Endothelial cell of umbilical vein (primary cell): ENCODE data around the gene SCAP.
"Not testable (repeated sequence)": the region's sequence is repeated elsewhere in the genome, so short reads cannot be mapped to it uniquely, and the experiment has no call there.

Experiments
- EZH2 ChIP-seq: IDR thresholded peaks from 2 replicates; pipeline ENCODE4 v1.6.1; 2012; ENCODE audit warnings: borderline replicate concordance, low read depth, mild to moderate bottlenecking, moderate library complexity, low read length, inconsistent platforms; ENCODE audit not compliant: severe bottlenecking
- JUN ChIP-seq: IDR thresholded peaks from 2 replicates; pipeline ENCODE4 v1.6.1; 2011; ENCODE audit warnings: borderline replicate concordance, low read depth; ENCODE audit not compliant: insufficient read length, insufficient read depth
- MAX ChIP-seq: IDR thresholded peaks from 2 replicates; pipeline ENCODE4 v1.6.1; 2011; ENCODE audit not compliant: insufficient read depth, insufficient read length
- MYC ChIP-seq: IDR thresholded peaks from one replicate; pipeline ENCODE4 v1.6.1; 2011; ENCODE audit warnings: mild to moderate bottlenecking, low read depth, low read length
- POLR2A ChIP-seq: IDR thresholded peaks from 2 replicates; pipeline ENCODE4 v1.6.1; 2012; ENCODE audit warnings: low read depth, mild to moderate bottlenecking, control low read depth, low read length
- POLR2AphosphoS5 ChIP-seq: IDR thresholded peaks from 2 replicates; pipeline ENCODE4 v1.6.1; 2012; ENCODE audit warnings: low read depth, mild to moderate bottlenecking, control low read depth, low read length, moderate library complexity; ENCODE audit not compliant: insufficient read depth
- TF ChIP-seq, protein P1 (sequence below), 2 donors: IDR thresholded peaks; 1 replicate in 1 of 2; 2 replicates in 1 of 2; pipeline ENCODE4 v1.5.1; 2011; ENCODE audit warnings: low read length in 2 of 2, mild to moderate bottlenecking in 2 of 2, moderate library complexity in 2 of 2, control low read depth in 1 of 2, inconsistent platforms in 1 of 2, low read depth in 1 of 2; ENCODE audit not compliant: insufficient read depth in 1 of 2; ENCODE audit errors: extremely low read depth in 1 of 2

GRCh38 chr3:47505267-47505666 lies 29.5 kb upstream of the SCAP start:
- not testable (repeated sequence) for TF ChIP-seq POLR2A, MYC, POLR2AphosphoS5, EZH2, MAX, JUN
- TF ChIP-seq, protein P1, sequence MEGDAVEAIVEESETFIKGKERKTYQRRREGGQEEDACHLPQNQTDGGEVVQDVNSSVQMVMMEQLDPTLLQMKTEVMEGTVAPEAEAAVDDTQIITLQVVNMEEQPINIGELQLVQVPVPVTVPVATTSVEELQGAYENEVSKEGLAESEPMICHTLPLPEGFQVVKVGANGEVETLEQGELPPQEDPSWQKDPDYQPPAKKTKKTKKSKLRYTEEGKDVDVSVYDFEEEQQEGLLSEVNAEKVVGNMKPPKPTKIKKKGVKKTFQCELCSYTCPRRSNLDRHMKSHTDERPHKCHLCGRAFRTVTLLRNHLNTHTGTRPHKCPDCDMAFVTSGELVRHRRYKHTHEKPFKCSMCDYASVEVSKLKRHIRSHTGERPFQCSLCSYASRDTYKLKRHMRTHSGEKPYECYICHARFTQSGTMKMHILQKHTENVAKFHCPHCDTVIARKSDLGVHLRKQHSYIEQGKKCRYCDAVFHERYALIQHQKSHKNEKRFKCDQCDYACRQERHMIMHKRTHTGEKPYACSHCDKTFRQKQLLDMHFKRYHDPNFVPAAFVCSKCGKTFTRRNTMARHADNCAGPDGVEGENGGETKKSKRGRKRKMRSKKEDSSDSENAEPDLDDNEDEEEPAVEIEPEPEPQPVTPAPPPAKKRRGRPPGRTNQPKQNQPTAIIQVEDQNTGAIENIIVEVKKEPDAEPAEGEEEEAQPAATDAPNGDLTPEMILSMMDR (IDR thresholded peaks at IDR 0.05; ENCODE audit: extremely low read depth in 1 of 2, insufficient read depth in 1 of 2, low read depth in 1 of 2, low read length in 2 of 2) = not testable (repeated sequence)
